HPDE6-E6E7 (cell line): ENCODE measurements around the gene P2RX7.
"Not testable (repeated sequence)": the region's sequence is repeated elsewhere in the genome, so short reads cannot be mapped to it uniquely, and the experiment has no call there.

Experiments used
- DNase-seq: peaks from one replicate; pipeline ENCODE4 v3.0.0; 2011; ENCODE audit warnings: missing footprints; ENCODE audit errors: extremely low spot score

The P2RX7 gene

DNA sequence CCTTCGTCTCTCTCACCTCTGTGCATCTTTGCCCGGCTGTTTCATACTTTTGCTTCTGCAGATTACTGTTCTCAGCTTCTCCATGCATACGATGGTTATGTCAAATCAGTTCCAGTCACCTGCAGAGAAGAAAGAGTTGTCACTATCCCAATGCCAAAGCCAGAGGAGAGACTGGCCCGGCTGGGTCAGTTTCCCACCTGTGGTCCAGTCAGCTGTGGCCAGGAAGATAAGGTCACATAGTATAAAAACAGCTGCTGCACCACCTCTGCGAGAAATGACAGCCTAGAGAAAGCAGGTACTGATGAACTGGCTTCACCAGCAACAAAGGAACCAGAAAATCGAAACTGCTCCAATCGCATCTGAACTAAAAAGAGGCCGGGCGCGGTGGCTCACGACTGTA is 70.8 kb downstream of the P2RX7 start:
- DNase-seq, result no peak

DNA sequence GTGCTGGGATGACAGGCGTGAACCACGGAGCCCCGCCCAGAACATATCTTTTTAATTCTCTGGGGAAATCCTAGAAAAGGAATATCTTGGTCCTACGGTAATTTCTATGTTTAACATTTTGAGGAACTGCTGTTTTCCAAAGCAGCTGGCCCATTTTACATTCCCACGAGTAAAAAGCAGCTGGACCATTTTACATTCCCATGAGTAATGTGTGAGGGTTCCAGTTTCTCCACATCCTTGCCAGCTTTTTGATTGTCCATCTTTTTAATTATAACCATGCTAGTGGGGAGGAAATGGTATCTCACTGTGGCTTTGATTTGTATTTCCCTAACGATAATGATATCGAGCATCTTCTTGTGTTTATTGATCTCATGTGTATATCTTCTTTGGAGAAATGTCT is 72.8 kb downstream of the P2RX7 start:
- DNase-seq, result no peak

GRCh38 chr12:121208571-121208970 is 75.9 kb downstream of the P2RX7 start:
- DNase-seq, result not testable (repeated sequence)

- no peak for DNase-seq
Measured at GRCh38 chr12:121209221-121209620, 76.5 kb downstream of the P2RX7 start.

DNA sequence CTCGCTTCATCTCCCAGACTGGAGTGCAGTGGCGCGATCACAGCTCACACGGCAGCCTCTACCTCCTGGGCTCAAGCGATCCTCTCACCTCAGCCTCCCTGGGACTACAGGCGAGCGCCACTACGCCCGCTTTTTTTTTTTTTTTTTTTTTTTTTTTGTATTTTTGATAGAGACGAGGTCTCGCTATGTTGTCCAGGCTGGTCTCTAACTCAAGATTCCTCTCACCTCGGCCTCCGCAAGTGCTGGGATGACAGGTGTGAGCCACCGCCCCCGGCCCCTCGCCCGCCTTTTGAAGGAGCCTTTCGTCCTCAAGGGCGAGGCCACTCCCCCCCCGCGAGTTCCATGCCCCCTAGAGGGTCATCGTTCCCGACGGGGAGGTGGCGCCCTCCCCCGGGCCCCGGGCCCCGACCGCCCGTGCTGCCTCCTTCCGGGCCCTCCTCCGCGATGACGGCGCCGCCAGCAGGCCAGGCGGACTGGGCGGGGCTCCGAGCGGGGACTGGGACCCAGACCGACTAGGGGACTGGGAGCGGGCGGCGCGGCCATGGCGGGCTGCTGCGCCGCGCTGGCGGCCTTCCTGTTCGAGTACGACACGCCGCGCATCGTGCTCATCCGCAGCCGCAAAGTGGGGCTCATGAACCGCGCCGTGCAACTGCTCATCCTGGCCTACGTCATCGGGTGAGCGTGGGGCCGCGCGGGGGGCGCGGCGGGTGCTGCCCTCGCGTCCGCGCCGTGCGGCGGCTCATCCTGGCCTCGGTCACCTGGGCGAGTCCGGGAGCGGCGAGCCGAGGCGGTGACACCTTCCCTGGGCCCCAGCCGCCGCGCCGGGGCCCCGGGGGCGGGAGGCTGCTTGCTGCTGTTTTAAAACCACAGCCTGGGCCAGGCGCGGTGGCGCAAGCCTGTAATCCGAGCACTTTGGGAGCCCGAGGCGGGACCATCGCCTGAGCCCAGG is 77.2 kb downstream of the P2RX7 start, which contains the start of gene P2RX4:
Gene P2RX4, plus strand, starts transcription at position 506 of the 949 bp plus-strand sequence. Its CDS starts 36 bp downstream, at position 542.
- peak; percentile 58 for DNase-seq

DNA sequence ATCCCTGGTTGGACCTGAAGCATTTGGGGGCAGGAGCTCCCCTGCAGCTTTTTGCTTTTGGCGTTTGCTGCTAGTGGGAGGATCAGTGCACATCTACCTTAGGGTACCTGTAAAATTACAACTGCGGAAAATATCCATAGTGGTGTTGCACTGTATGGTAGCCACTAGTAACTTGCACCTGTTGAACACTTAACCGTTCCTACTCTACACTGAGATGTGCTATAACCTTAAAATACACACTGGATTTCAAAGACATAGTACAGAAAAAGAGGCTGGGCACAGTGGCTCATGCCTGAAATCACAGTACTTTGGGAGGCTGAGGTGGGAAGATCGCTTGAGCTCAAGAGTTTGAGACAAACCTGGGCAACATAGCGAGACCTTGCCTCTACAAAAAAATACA is 80.2 kb downstream of the P2RX7 start:
- DNase-seq, result no peak

DNA sequence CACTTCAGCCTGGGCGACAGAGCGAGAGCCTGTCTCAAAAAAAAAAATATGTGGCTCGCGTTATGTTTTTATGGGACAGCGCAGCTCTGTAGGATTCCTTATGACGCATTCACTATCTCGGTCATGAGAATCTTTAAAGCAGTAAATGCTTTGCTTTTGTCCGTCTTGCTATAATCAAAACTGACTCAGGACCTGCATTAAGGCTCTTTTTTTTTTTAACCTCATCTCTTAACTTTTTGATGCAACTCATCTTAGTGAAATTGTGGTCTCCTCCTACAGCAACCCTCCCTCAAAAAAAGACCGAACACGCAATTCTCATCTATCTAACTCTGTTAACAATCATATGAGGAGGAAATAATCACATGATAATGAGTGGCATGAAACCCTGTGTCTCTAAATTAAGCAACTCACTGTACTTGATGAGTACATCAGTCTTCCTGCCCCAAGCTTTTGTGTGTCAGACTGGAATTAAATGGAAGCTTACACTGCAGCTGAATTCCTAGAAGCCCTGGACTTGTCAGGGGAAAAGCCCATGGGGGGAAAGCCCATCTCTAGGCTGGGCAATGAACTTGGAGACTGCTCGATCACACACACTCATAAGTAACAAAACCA is 81.6 kb downstream of the P2RX7 start:
- DNase-seq, result no peak

- DNase-seq, result peak; percentile 81
Measured at GRCh38 chr12:121214855-121215745, 82.4 kb downstream of the P2RX7 start.

DNA sequence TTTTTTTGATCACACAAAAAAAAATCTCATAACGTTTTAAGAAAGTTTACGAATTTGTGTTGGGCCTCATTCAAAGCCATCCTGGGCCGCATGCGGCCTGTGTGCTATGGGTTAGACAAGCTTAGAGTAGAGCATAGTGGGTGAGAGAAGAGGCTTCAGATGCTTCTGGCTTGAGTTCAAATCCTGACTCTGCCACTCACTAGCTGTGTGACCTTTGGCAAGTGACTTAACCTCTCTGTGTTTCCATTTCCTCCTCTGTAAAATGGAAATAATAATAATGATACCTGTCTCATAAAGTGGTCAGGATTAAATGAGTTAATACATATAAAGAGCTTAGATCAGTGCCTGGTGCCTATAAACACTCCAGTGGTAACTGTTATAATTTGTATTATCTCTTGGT is 83.4 kb downstream of the P2RX7 start:
- DNase-seq, result no peak

GRCh38 chr12:121217063-121217462 is 84.4 kb downstream of the P2RX7 start:
- no peak for DNase-seq

- DNase-seq, result no peak
Measured at GRCh38 chr12:121217761-121218160, 85.1 kb downstream of the P2RX7 start.

GRCh38 chr12:121218588-121219352 is 86.1 kb downstream of the P2RX7 start:
- DNase-seq, result no peak

- DNase-seq, result no peak
Measured at GRCh38 chr12:121219353-121219986, 86.8 kb downstream of the P2RX7 start.

DNA sequence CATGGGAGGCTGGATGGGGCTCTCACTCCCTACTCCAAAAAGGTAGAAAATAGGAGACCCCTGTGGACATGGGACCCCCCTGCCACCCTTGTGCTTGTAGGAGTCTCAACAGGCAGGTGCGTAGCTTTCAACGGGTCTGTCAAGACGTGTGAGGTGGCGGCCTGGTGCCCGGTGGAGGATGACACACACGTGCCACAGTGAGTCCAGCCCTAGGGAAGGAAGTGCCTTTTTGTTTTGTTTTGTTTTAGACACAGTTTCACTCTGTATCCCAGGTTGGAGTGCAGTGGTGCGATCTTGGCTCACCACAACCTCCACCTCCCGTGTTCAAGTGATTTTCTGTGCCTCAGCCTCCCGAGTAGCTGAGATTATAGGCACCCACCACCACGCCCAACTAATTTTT is 90.2 kb downstream of the P2RX7 start:
- DNase-seq, result no peak

- no peak for DNase-seq
Measured at GRCh38 chr12:121223292-121224285, 90.9 kb downstream of the P2RX7 start.

- no peak for DNase-seq
Measured at GRCh38 chr12:121224591-121224990, 91.9 kb downstream of the P2RX7 start.

DNA sequence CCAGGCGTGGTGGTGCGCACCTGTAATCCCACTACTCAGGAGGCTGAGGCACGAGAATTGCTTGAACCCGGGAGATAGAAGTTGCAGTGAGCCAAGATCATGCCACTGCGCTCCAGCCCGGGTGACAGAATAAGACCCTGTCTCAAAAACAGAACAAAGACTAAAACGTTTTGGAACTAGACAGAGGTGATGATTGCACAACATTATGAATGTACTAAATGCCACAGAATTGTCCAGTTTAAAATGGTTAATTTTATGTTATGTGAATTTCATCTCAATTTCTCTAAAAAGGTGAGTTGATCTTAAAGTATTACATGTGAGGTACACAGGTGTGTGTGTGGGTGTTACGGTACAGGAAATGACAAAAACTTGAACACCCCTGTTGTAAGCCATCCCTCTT is 93.7 kb downstream of the P2RX7 start:
- DNase-seq, result no peak

DNA sequence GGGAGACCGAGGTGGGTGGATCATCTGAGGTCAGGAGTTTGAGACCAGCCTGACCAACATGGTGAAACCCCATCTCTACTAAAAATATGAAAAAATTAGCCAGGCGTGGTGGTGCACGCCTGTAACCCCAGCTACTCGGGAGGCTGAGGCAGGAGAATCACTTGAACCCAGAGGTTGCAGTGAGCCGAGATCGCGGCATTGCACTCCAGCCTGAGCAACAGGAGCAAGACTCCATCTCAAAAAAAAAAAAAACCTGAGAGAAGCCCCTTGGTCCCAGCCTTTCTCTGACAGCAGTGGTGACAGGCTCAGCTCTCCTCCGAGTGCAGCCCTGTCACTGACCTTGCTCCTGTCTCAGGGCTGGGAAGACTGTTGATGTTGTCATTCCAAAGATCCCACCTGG is 94.2 kb downstream of the P2RX7 start:
- not testable (repeated sequence) for DNase-seq

DNA sequence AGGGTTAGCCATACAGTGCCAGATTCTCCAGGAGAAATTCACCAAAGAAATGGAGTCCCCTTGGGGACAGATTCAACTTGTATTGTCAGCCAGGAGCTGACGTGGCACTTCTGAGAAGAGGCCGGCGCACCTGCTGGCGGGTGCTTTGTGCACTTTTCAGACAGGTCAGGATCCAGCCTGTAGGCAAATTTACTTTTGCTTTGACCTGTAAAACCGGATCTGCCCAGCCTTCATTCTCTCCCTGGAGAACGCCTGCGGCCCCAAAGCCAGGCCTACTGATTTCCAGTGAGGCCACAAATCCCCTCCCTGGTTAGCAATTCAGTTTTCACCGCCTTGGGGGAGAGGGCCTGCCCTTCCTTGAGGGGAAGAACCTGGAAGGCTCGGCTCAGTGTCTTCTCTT is 94.6 kb downstream of the P2RX7 start:
- DNase-seq, result peak; percentile 79
